Prostate gland (tissue), 2 donors: ENCODE results near the gene THBS1. TPM values are rescaled to one million over a fixed set of nuclear protein-coding genes. Genes with fewer than 3 reads are reported as not detected.
A peak's percentile ranks its signal among the peaks of the same experiment; 100 is the strongest.

Experiments used
- DNase-seq: peaks from one replicate; pipeline ENCODE4 v3.0.0-alpha.2; 2019; ENCODE audit warnings: low spot score
- H3K27ac ChIP-seq, 2 donors: fragments of 200-600 bp; sonication (generic); 2 replicates each; pipeline ENCODE4 v1.5.1; 2017 to 2019
- H3K27me3 ChIP-seq: fragments of 200-600 bp; sonication (generic); replicated peaks from 2 replicates; pipeline ENCODE4 v1.5.1; 2019; ENCODE audit not compliant: insufficient read depth
- H3K36me3 ChIP-seq, 2 donors: fragments of 200-600 bp; sonication (generic); 1 replicate in 1 of 2; 2 replicates in 1 of 2; pipeline versions ENCODE4 v1.5.1 to v1.8.1; 2017 to 2019
- H3K4me1 ChIP-seq: fragments of 200-600 bp; sonication (generic); replicated peaks from 2 replicates; pipeline ENCODE4 v1.5.1; 2019
- H3K4me3 ChIP-seq, 2 donors: fragments of 200-600 bp; sonication (generic); 2 replicates each; pipeline ENCODE4 v1.5.1; 2017 to 2019
- H3K9me3 ChIP-seq: fragments of 200-600 bp; sonication (generic); 2 replicates; pipeline ENCODE4 v1.5.1; 2017
- POLR2A ChIP-seq: fragments of 450-650 bp; IDR thresholded peaks from one replicate; pipeline ENCODE4 v1.6.1; 2016; ENCODE audit warnings: antibody characterized with exemption, mild to moderate bottlenecking
- POLR2AphosphoS5 ChIP-seq: sonication (generic); formaldehyde crosslinking; IDR thresholded peaks from one replicate; pipeline ENCODE4 v1.6.1; 2017; ENCODE audit warnings: antibody characterized with exemption
- WGBS: methylation state at CpG from one replicate; pipeline ENCODE4 v1.1.5; 2018; 5-methylcytosine and 5-hydroxymethylcytosine counted together
- intact Hi-C: fragments of 100-400 bp; cut with DNase I; formaldehyde crosslinking; loops from one replicate; pipeline ENCODE4 v1.14.2; 2022
- total RNA-seq, 2 donors: library from RNA; depleted of rRNA; stranded (reverse); fragments of >200 nt; gene quantifications; one replicate each; pipeline ENCODE4 v1.1.0, GENCODE V29; 2016
- TF ChIP-seq, protein P1 (sequence below), 4 experiments: fragments of 200-600 bp in 2 of 4; fragments of 450-650 bp in 2 of 4; sonication (generic) in 2 of 4; IDR thresholded peaks; 1 replicate in 3 of 4; 2 replicates in 1 of 4; pipeline ENCODE4 v1.5.1; 2016 to 2019; ENCODE audit warnings: antibody characterized with exemption in 4 of 4, mild to moderate bottlenecking in 2 of 4, moderate library complexity in 2 of 4

The THBS1 gene
- total RNA-seq, 2 donors from 2014 or later, result 50.1 to 95.7 TPM

DNA sequence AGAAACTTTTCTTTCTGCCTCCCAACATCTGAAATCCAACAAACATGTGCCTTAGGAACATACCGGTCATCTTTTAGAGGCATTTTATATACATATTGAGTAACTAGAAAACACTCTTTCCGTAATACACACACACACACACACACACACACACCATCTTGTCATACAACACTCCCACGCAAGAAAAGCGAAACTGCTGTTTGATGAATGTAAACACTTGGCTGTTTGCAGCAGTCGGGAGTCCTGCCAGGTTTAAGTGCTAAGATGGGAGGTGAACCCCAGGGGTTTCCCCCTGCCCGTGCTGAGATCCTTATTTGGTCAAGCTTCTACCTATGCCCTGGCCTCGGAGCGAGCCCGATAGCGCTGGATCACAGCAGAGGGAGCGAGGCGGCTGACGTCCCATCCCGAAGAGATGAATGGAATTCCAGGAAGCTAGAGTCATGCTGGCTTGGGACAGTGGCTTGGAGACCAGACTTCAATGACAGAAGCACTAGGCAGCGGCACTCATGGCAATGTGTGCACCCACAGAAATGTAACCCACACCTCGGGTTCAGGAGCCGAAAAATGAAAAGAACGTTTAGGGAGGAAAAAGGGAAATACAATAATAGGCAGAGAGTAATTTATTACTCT, 1.3 kb upstream of the THBS1 start:
- DNase-seq, result peak; percentile 80

GRCh38 chr15:39580117-39580484, 778 bp upstream of the THBS1 start:
- H3K36me3 ChIP-seq, result no peaks in the 10 kb centered on the region
- peaks cover 5% of the 10 kb centered on the region for H3K4me1 ChIP-seq
- no peaks in the 10 kb centered on the region for H3K27me3 ChIP-seq
- H3K4me3 ChIP-seq, result peak overlapping the region; percentile 50 to 54
- WGBS, result under 1% methylated on average over 29 of the region's 29 CpGs
- intact Hi-C loops, result loop anchor here (1.0 to 5.0 kb wide), 4 partner anchors 407 to 873 kb away; no protein-coding TSS in a partner anchor
- DNase-seq, result peak; percentile 95
- H3K27ac ChIP-seq, result peak overlapping the region; percentile 84 to 88
- H3K9me3 ChIP-seq, result no peaks in the 10 kb centered on the region
- TF ChIP-seq POLR2A, result peak; percentile 33
- TF ChIP-seq, protein P1, sequence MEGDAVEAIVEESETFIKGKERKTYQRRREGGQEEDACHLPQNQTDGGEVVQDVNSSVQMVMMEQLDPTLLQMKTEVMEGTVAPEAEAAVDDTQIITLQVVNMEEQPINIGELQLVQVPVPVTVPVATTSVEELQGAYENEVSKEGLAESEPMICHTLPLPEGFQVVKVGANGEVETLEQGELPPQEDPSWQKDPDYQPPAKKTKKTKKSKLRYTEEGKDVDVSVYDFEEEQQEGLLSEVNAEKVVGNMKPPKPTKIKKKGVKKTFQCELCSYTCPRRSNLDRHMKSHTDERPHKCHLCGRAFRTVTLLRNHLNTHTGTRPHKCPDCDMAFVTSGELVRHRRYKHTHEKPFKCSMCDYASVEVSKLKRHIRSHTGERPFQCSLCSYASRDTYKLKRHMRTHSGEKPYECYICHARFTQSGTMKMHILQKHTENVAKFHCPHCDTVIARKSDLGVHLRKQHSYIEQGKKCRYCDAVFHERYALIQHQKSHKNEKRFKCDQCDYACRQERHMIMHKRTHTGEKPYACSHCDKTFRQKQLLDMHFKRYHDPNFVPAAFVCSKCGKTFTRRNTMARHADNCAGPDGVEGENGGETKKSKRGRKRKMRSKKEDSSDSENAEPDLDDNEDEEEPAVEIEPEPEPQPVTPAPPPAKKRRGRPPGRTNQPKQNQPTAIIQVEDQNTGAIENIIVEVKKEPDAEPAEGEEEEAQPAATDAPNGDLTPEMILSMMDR (IDR thresholded peaks at IDR 0.05), result peak; percentile 98 to 99 (median 98)
- TF ChIP-seq POLR2AphosphoS5, result no peak

More for the DNA sequence above, 1.3 kb upstream of the THBS1 start:
- intact Hi-C loops, result loop anchor here (1.0 to 10.0 kb wide), 8 partner anchors 23 to 872 kb away; no protein-coding TSS in a partner anchor
- H3K27ac ChIP-seq, result peak overlapping the region; percentile 84 to 88
- H3K36me3 ChIP-seq, result no peaks in the 10 kb centered on the region
- WGBS, result 6% methylated on average over 18 of the region's 18 CpGs
- no peaks in the 10 kb centered on the region for H3K9me3 ChIP-seq
- no peak for TF ChIP-seq POLR2AphosphoS5
- no peak for TF ChIP-seq POLR2A
- TF ChIP-seq, protein P1 (IDR thresholded peaks at IDR 0.05), result no peak
- H3K27me3 ChIP-seq, result no peaks in the 10 kb centered on the region
- peaks cover 5% of the 10 kb centered on the region for H3K4me1 ChIP-seq
- peak overlapping the region; percentile 50 to 54 for H3K4me3 ChIP-seq

- intact Hi-C loops, result loop anchor here (2.0 to 5.0 kb wide), 3 partner anchors 409 to 874 kb away; no protein-coding TSS in a partner anchor
- no peaks in the 10 kb centered on the region for H3K9me3 ChIP-seq
- H3K27me3 ChIP-seq, result no peaks in the 10 kb centered on the region
- 12% methylated on average over 18 of the region's 18 CpGs for WGBS
- H3K36me3 ChIP-seq, result no peaks in the 10 kb centered on the region
- no peak for DNase-seq
- H3K4me3 ChIP-seq, result peak overlapping the region; percentile 50 to 54
- TF ChIP-seq POLR2AphosphoS5, result no peak
- TF ChIP-seq POLR2A, result no peak
- TF ChIP-seq, protein P1 (IDR thresholded peaks at IDR 0.05), result no peak
- peak overlapping the region; percentile 84 to 88 for H3K27ac ChIP-seq
- no peaks in the 10 kb centered on the region for H3K4me1 ChIP-seq
These were observed 438 bp downstream of the THBS1 start for GRCh38 chr15:39581242-39581792.

DNA sequence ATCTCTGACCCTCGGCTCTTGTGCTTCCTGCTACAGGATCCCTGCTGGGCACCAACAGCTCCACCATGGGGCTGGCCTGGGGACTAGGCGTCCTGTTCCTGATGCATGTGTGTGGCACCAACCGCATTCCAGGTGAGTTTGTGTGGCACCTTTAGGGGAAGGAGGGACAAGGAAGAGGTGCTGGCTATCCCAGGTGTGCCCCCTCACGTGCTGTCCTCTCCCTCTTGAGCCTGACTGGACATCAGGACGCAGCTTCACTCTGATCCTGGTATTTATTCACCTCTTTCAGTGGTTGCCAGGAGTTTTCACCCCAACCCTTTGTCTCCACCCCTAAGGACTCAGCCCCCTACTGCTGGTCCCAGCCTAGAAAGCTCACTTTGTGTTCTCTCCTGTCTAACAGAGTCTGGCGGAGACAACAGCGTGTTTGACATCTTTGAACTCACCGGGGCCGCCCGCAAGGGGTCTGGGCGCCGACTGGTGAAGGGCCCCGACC, 960 bp downstream of the THBS1 start:
- Histone ChIP-seq H3K4me1 (no peaks in the 10 kb centered on the region), H3K9me3 (no peaks in the 10 kb centered on the region), H3K36me3 (no peaks in the 10 kb centered on the region), H3K27ac (peak overlapping the region; percentile 84 to 88), H3K4me3 (peak overlapping the region; percentile 50 to 54), H3K27me3 (no peaks in the 10 kb centered on the region)
- 58% methylated on average over 12 of the region's 13 CpGs for WGBS
- peak; percentile 57 for DNase-seq
- intact Hi-C loops, result loop anchor here (2.0 to 5.0 kb wide), 4 partner anchors 173 to 875 kb away; no protein-coding TSS in a partner anchor
- peak; percentile 40 for TF ChIP-seq POLR2AphosphoS5
- TF ChIP-seq, protein P1 (IDR thresholded peaks at IDR 0.05), result peak in 2 of 4 experiments; percentile 47 to 74
- TF ChIP-seq POLR2A, result no peak
